H9 (cell line): Measurements from ENCODE around the gene MZT2A. TPM values are rescaled to one million over a fixed set of nuclear protein-coding genes. Genes with fewer than 3 reads are reported as not detected.
"Not testable (repeated sequence)": the region's sequence is repeated elsewhere in the genome, so short reads cannot be mapped to it uniquely, and the experiment has no call there.

Experiments
- DNase-seq: peaks from one replicate; pipeline ENCODE4 v3.0.0-alpha.2; 2017
- H2AFZ ChIP-seq: one replicate; pipeline ENCODE4 v1.6.1; 2013; ENCODE audit warnings: mild to moderate bottlenecking, low read length, control low read depth, moderate library complexity
- H2AK5ac ChIP-seq: 2 replicates; pipeline ENCODE4 v1.6.1; 2013; ENCODE audit warnings: low read length, control low read depth, mixed read lengths; ENCODE audit not compliant: insufficient read length
- H2BK120ac ChIP-seq: one replicate; pipeline ENCODE4 v1.6.1; 2013; ENCODE audit warnings: low read depth, mild to moderate bottlenecking, low read length, control low read depth, inconsistent platforms; ENCODE audit not compliant: poor library complexity, severe bottlenecking
- H2BK12ac ChIP-seq: 2 replicates; pipeline ENCODE4 v1.6.1; 2013; ENCODE audit warnings: low read length, control low read depth, mixed read lengths, low read depth; ENCODE audit not compliant: insufficient read length
- H2BK15ac ChIP-seq: 2 replicates; pipeline ENCODE4 v1.6.1; 2013; ENCODE audit warnings: low read depth, low read length, control low read depth
- H2BK20ac ChIP-seq: one replicate; pipeline ENCODE4 v1.6.1; 2013; ENCODE audit warnings: low read depth, mild to moderate bottlenecking, low read length, control low read depth, inconsistent platforms; ENCODE audit not compliant: poor library complexity, severe bottlenecking
- H2BK5ac ChIP-seq: 2 replicates; pipeline ENCODE4 v1.6.1; 2013; ENCODE audit warnings: low read length, control low read depth, mixed read lengths; ENCODE audit not compliant: insufficient read length
- H3K14ac ChIP-seq: 2 replicates; pipeline ENCODE4 v1.6.1; 2013; ENCODE audit warnings: low read length, control low read depth; ENCODE audit not compliant: insufficient read depth
- H3K18ac ChIP-seq: 2 replicates; pipeline ENCODE4 v1.6.1; 2013; ENCODE audit warnings: low read depth, mild to moderate bottlenecking, mixed read lengths, low read length, control low read depth; ENCODE audit not compliant: insufficient read length
- H3K23ac ChIP-seq: 2 replicates; pipeline ENCODE4 v1.6.1; 2013; ENCODE audit warnings: low read length, control low read depth, mixed read lengths, low read depth; ENCODE audit not compliant: insufficient read length
- H3K23me2 ChIP-seq: 2 replicates; pipeline ENCODE4 v1.6.1; 2013; ENCODE audit warnings: low read depth, mild to moderate bottlenecking, mixed read lengths, low read length, control low read depth; ENCODE audit not compliant: insufficient read length, poor library complexity, severe bottlenecking
- H3K27ac ChIP-seq: 2 replicates; pipeline ENCODE4 v1.5.1; 2013; ENCODE audit warnings: low read length, control low read depth, mixed read lengths, low read depth; ENCODE audit not compliant: insufficient read length
- H3K27me3 ChIP-seq: 2 replicates; pipeline ENCODE4 v1.6.1; 2013; ENCODE audit warnings: low read length, control low read depth, inconsistent platforms; ENCODE audit not compliant: insufficient read depth
- H3K4ac ChIP-seq: 2 replicates; pipeline ENCODE4 v1.6.1; 2013; ENCODE audit warnings: low read depth, mild to moderate bottlenecking, control low read depth, inconsistent platforms, low read length, moderate library complexity
- H3K4me1 ChIP-seq: 2 replicates; pipeline ENCODE4 v1.6.1; 2013; ENCODE audit warnings: low read length, control low read depth, inconsistent platforms; ENCODE audit not compliant: insufficient read depth
- H3K4me2 ChIP-seq: 2 replicates; pipeline ENCODE4 v1.6.1; 2013; ENCODE audit warnings: low read length, control low read depth, mixed read lengths; ENCODE audit not compliant: insufficient read length, insufficient read depth
- H3K56ac ChIP-seq: 2 replicates; pipeline ENCODE4 v1.6.1; 2013; ENCODE audit warnings: low read depth, mild to moderate bottlenecking, mixed read lengths, low read length, control low read depth; ENCODE audit not compliant: insufficient read length
- H3K79me1 ChIP-seq: 2 replicates; pipeline ENCODE4 v1.6.1; 2013; ENCODE audit warnings: low read depth, mild to moderate bottlenecking, moderate library complexity, low read length, control low read depth, inconsistent platforms; ENCODE audit not compliant: insufficient read depth, poor library complexity, severe bottlenecking
- H3K79me2 ChIP-seq: 2 replicates; pipeline ENCODE4 v1.6.1; 2013; ENCODE audit warnings: low read length, control low read depth, inconsistent platforms; ENCODE audit not compliant: insufficient read depth
- H3K9ac ChIP-seq: 2 replicates; pipeline ENCODE4 v1.6.1; 2013; ENCODE audit warnings: low read length, control low read depth, mixed read lengths; ENCODE audit not compliant: insufficient read length; ENCODE audit errors: extremely low read depth
- H3K9me3 ChIP-seq: one replicate; pipeline ENCODE4 v1.6.1; 2013; ENCODE audit warnings: low read depth, low read length, inconsistent platforms; ENCODE audit not compliant: control insufficient read depth
- H3T11ph ChIP-seq: one replicate; pipeline ENCODE4 v1.6.1; 2013; ENCODE audit warnings: mild to moderate bottlenecking, low read length, control low read depth, inconsistent platforms
- H4K20me1 ChIP-seq: one replicate; pipeline ENCODE4 v1.6.1; 2013; ENCODE audit not compliant: control insufficient read depth, insufficient read length, insufficient read depth
- H4K5ac ChIP-seq: 2 replicates; pipeline ENCODE4 v1.6.1; 2013; ENCODE audit warnings: low read depth, mild to moderate bottlenecking, mixed read lengths, low read length, control low read depth; ENCODE audit not compliant: insufficient read length
- H4K8ac ChIP-seq: replicated peaks from 2 replicates; pipeline ENCODE4 v1.6.1; 2013; ENCODE audit warnings: low read length, control low read depth, mixed read lengths, low read depth; ENCODE audit not compliant: insufficient read length
- H4K91ac ChIP-seq: 2 replicates; pipeline ENCODE4 v1.6.1; 2013; ENCODE audit warnings: low read depth, mild to moderate bottlenecking, moderate library complexity, mixed read lengths, low read length, control low read depth; ENCODE audit not compliant: insufficient read length
- H3K27ac Mint-ChIP-seq, 3 experiments: 2 replicates in 2 of 3; 3 replicates in 1 of 3; pipeline ENCODE4 v1.8.0; 2020 to 2021; ENCODE audit warnings: mixed read lengths in 3 of 3, mild to moderate bottlenecking in 1 of 3, moderate library complexity in 1 of 3
- H3K27me3 Mint-ChIP-seq: 2 replicates; pipeline ENCODE4 v1.8.0; 2021; ENCODE audit warnings: low read depth, mild to moderate bottlenecking, moderate library complexity, mixed read lengths
- H3K36me3 Mint-ChIP-seq, 3 experiments: 2 replicates in 2 of 3; 3 replicates in 1 of 3; pipeline ENCODE4 v1.8.0; 2020 to 2021; ENCODE audit warnings: low read depth in 3 of 3, mixed read lengths in 3 of 3; ENCODE audit not compliant: insufficient read depth in 1 of 3
- H3K4me1 Mint-ChIP-seq, 2 experiments: 2 replicates each; pipeline ENCODE4 v1.8.0; 2020; ENCODE audit warnings: mixed read lengths in 2 of 2
- H3K4me3 Mint-ChIP-seq, 2 experiments: 2 replicates in 1 of 2; 3 replicates in 1 of 2; pipeline ENCODE4 v1.8.0; 2020 to 2021; ENCODE audit warnings: mild to moderate bottlenecking in 2 of 2, mixed read lengths in 2 of 2, moderate library complexity in 1 of 2
- H3K9me3 Mint-ChIP-seq, 2 experiments: 2 replicates in 1 of 2; 3 replicates in 1 of 2; pipeline ENCODE4 v1.8.0; 2020; ENCODE audit warnings: mild to moderate bottlenecking in 2 of 2, mixed read lengths in 2 of 2, moderate library complexity in 1 of 2
- WGBS: extraction: QIAGEN DNeasy Blood & Tissue Kit; methylation state at CpG from one replicate; pipeline ENCODE4 v1.1.7; 2013; ENCODE audit warnings: missing lambda C conversion rate, low lambda C conversion rate, mixed read lengths; ENCODE audit not compliant: insufficient read length; ENCODE audit errors: extremely low coverage; 5-methylcytosine and 5-hydroxymethylcytosine counted together
- total RNA-seq: library from RNA; stranded (reverse); gene quantifications from 2 replicates; pipeline ENCODE4 v1.2.1, GENCODE V29; 2021
- TF ChIP-seq, protein P1 (sequence below): fragments of 200-600 bp; sonication (generic); conservative IDR thresholded peaks from 3 replicates; pipeline ENCODE4 v1.8.0; 2021; ENCODE audit warnings: antibody characterized with exemption, mild to moderate bottlenecking

The MZT2A gene
- total RNA-seq, 1 experiment from 2014 or later: 127 TPM

- H3K9ac ChIP-seq, H3T11ph ChIP-seq, H3K4ac ChIP-seq, H3K4me3 Mint-ChIP-seq, H3K23me2 ChIP-seq, H3K4me2 ChIP-seq, H2AK5ac ChIP-seq, H3K27ac Mint-ChIP-seq, H3K79me2 ChIP-seq, H3K27me3 ChIP-seq, H2BK5ac ChIP-seq, H3K36me3 Mint-ChIP-seq, H2BK120ac ChIP-seq, H3K23ac ChIP-seq, H3K79me1 ChIP-seq, H2BK12ac ChIP-seq, H4K91ac ChIP-seq, H2AFZ ChIP-seq, H3K18ac ChIP-seq, H3K9me3 Mint-ChIP-seq, H2BK20ac ChIP-seq, H4K20me1 ChIP-seq, H3K4me1 ChIP-seq, H3K56ac ChIP-seq, DNase-seq, H4K8ac ChIP-seq, H3K27me3 Mint-ChIP-seq, H3K4me1 Mint-ChIP-seq, H3K9me3 ChIP-seq, H4K5ac ChIP-seq, H3K27ac ChIP-seq, H3K14ac ChIP-seq, H2BK15ac ChIP-seq: not testable (repeated sequence)
- TF ChIP-seq, protein P1, sequence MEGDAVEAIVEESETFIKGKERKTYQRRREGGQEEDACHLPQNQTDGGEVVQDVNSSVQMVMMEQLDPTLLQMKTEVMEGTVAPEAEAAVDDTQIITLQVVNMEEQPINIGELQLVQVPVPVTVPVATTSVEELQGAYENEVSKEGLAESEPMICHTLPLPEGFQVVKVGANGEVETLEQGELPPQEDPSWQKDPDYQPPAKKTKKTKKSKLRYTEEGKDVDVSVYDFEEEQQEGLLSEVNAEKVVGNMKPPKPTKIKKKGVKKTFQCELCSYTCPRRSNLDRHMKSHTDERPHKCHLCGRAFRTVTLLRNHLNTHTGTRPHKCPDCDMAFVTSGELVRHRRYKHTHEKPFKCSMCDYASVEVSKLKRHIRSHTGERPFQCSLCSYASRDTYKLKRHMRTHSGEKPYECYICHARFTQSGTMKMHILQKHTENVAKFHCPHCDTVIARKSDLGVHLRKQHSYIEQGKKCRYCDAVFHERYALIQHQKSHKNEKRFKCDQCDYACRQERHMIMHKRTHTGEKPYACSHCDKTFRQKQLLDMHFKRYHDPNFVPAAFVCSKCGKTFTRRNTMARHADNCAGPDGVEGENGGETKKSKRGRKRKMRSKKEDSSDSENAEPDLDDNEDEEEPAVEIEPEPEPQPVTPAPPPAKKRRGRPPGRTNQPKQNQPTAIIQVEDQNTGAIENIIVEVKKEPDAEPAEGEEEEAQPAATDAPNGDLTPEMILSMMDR: peak; percentile 43; the same call in 2 of the 3 replicates
- no CpG with 5 or more reads among the region's 22 CpGs for WGBS
Observed at GRCh38 chr2:131530626-131531344, 38.6 kb upstream of the MZT2A start.

DNA sequence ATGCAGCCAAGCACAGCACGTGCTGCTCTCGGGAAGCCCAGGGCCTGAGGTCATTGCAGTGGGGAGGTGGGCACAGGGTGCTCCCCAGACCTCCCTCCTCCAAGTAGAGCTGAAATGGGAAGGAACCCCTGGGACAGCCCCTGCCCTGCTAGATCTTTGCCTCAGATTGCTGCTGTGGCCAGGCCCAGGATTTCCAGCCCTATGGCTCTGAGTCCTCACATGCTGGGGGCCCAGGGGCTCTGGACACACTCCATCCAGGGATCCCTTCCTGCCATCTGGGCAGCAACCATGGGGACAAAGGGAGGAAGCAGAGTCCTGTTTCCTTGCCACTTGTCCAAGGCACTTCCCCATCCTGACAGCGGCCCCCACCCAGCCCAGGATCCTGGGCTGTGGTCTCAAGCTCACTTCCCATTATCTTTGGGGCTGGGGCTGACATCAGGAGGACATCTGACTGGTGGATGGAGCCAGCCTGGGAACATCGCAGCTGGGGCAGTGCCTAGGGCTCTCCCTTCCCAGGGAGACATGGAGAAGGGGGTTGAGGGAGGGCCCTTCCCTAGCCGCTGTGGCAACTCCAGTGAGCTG lies 37.8 kb upstream of the MZT2A start:
- WGBS: no CpG with 5 or more reads among the region's 5 CpGs
- not testable (repeated sequence) for H3K9me3 Mint-ChIP-seq, H3K36me3 Mint-ChIP-seq, H3T11ph ChIP-seq, H2BK12ac ChIP-seq, H4K5ac ChIP-seq, H3K9me3 ChIP-seq, H3K18ac ChIP-seq, H3K4me1 ChIP-seq, H3K27ac Mint-ChIP-seq, H3K56ac ChIP-seq, H3K23me2 ChIP-seq, H2BK120ac ChIP-seq, H4K91ac ChIP-seq, H3K4me2 ChIP-seq, H2BK15ac ChIP-seq, H3K4me1 Mint-ChIP-seq, H2AK5ac ChIP-seq, H4K8ac ChIP-seq, H3K27me3 Mint-ChIP-seq, DNase-seq, H4K20me1 ChIP-seq, H2BK20ac ChIP-seq, H3K14ac ChIP-seq, H3K79me2 ChIP-seq, H3K27me3 ChIP-seq, H3K4ac ChIP-seq, H3K79me1 ChIP-seq, H2BK5ac ChIP-seq, H3K27ac ChIP-seq, H2AFZ ChIP-seq, H3K9ac ChIP-seq, H3K23ac ChIP-seq
- H3K4me3 Mint-ChIP-seq: peak overlapping the region in 1 of 2 experiments; percentile 70; a peak in 3 of 5 replicates
